Astrocyte (in vitro differentiated cells and primary cell): ENCODE results near the gene RCOR1.

ENCODE experiments used
- EZH2 ChIP-seq: IDR thresholded peaks from 2 replicates; pipeline ENCODE4 v1.6.1; 2012; ENCODE audit warnings: mild to moderate bottlenecking, low read length, inconsistent platforms; ENCODE audit not compliant: insufficient read depth
- TF ChIP-seq, protein P1 (sequence below): IDR thresholded peaks from 2 replicates; pipeline ENCODE4 v1.5.1; 2011; ENCODE audit warnings: low read depth, mild to moderate bottlenecking, inconsistent platforms, low read length, moderate library complexity; ENCODE audit not compliant: insufficient read depth

- TF ChIP-seq, protein P1, sequence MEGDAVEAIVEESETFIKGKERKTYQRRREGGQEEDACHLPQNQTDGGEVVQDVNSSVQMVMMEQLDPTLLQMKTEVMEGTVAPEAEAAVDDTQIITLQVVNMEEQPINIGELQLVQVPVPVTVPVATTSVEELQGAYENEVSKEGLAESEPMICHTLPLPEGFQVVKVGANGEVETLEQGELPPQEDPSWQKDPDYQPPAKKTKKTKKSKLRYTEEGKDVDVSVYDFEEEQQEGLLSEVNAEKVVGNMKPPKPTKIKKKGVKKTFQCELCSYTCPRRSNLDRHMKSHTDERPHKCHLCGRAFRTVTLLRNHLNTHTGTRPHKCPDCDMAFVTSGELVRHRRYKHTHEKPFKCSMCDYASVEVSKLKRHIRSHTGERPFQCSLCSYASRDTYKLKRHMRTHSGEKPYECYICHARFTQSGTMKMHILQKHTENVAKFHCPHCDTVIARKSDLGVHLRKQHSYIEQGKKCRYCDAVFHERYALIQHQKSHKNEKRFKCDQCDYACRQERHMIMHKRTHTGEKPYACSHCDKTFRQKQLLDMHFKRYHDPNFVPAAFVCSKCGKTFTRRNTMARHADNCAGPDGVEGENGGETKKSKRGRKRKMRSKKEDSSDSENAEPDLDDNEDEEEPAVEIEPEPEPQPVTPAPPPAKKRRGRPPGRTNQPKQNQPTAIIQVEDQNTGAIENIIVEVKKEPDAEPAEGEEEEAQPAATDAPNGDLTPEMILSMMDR: no peak
- no peak for TF ChIP-seq EZH2
Observed at GRCh38 chr14:102726191-102726949, 133.9 kb downstream of the RCOR1 start.
